ENCODE measurements around the gene RAB11FIP4.
A peak's percentile ranks its signal among the peaks of the same experiment; 100 is the strongest.

RAB11FIP4 gene

DNA sequence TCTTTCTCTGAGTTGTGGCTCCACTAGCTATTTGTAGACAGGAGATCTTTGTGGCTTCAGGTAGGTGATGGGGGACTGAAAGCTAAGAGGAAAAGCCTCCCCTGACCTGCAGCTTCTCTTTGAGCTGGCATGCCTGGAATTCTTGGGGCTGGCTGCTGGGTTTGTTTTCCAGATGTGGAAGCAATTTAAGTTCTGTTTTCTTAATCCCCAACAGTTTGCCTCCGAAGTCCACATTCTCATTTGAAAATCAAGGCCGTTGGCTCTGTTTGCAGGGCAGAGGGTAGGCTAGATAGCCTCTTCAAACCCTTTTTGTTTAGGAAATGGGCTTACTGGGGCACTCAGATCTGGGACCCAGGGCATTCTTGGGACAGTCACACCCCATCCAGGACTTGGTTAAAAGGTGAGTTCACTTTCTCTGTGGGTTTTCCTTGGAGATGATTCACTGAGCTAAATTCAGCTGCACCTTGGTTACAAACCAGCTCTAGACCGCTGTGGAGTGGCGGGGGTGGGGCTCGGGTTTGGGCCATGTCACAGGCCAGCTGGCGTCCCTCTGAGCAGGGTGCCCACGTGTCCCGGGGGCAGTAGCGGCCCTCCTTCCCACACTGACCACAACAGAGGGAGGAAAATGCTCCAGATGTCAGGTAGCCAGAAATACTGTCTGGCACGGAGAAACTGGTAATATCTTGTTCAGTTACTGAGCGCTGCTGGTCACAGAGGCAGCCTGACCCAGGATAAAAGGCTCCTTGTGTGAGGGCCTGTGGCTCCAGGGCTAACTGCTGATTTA lies 108.5 kb downstream of the RAB11FIP4 start:
- Histone ChIP-seq H3K27me3 (ENCODE audit: low read depth, low read length) (no peaks in the 10 kb centered on the region), H3K36me3 (ENCODE audit: control insufficient read depth in 1 of 2, insufficient read depth in 2 of 2, low read length in 2 of 2) (no peaks in the 10 kb centered on the region), H3K27ac (ENCODE audit: low read length) (no peak overlapping the region), H3K4me3 (ENCODE audit: low read depth in 1 of 2, low read length in 2 of 2) (no peak overlapping the region), H3K4me1 (ENCODE audit: control insufficient read depth in 1 of 2, insufficient read depth in 2 of 2, low read length in 2 of 2) (peaks cover under 1 to 4% of the 10 kb centered on the region in 2 donors), H3K9me3 (ENCODE audit: control insufficient read depth in 1 of 2, low read length in 2 of 2) (no peaks in the 10 kb centered on the region)

DNA sequence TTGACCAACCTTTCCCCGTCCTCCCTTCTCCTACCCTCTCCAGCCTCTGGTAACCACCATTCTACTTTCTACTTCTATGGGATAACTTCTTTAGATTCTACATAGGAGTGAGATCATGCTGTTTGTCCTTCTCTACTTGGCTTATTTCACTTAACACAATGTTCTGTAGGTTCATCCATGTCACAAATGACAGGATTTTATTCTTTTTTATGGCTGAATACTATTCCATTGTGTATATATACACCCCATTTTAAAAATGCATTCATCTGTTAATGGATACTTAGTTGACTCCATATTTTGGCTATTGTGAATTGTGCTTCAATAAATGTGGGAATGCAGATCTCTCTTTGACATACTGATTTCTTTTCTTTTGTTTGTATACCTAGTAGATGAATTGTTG lies 115.0 kb downstream of the RAB11FIP4 start:
- H3K27me3 ChIP-seq (ENCODE audit: low read depth, low read length), result no peaks in the 10 kb centered on the region
- no peak overlapping the region for H3K4me3 ChIP-seq (ENCODE audit: low read depth in 1 of 2, low read length in 2 of 2)
- no peak overlapping the region for H3K27ac ChIP-seq (ENCODE audit: low read length)
- H3K36me3 ChIP-seq (ENCODE audit: control insufficient read depth in 1 of 2, insufficient read depth in 2 of 2, low read length in 2 of 2), result no peaks in the 10 kb centered on the region
- H3K4me1 ChIP-seq (ENCODE audit: control insufficient read depth in 1 of 2, insufficient read depth in 2 of 2, low read length in 2 of 2), result peaks cover 0 to 5% of the 10 kb centered on the region in 2 donors
- H3K9me3 ChIP-seq (ENCODE audit: control insufficient read depth in 1 of 2, low read length in 2 of 2), result no peaks in the 10 kb centered on the region

DNA sequence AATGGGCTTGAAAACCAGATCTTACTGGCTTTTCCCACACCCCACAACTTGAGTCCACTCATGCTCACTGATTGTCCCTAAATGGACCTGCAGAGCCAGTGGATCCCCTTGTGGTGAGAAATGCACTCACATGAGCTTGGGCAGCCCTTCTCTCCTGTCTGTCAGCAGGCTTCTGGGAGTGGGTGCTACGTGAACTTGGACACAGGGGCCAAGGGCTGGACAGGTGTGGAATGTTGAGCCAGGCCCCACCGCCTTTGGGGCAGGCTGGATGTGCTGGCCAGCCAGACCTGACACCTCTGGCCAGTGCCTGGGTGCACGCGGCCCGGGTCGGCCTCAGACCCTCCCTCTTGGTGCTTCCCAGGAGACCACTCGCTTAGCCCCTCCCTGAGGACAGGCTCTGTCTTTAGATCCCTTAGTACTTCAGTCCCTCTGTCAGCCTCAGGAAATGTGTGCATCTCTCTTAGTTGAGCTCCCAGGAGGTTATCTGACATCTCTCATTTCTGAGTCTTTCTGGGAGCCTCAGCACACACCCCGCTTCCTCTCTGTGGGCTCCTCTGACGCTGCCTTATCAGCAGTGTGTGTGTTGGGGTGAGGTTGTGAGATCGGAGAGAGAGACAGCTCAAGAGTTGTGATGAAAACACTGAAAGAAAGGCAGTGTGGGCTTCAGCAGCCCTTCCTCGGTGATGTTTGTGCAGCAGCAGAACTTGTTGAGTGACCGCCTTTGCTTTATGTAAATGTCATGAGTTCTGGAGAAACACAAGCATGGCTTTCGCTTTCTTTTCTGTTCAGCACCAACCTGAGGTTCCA lies 117.0 kb downstream of the RAB11FIP4 start:
- Histone ChIP-seq H3K9me3 (ENCODE audit: control insufficient read depth in 1 of 2, low read length in 2 of 2) (no peaks in the 10 kb centered on the region), H3K36me3 (ENCODE audit: control insufficient read depth in 1 of 2, insufficient read depth in 2 of 2, low read length in 2 of 2) (no peaks in the 10 kb centered on the region), H3K4me3 (ENCODE audit: low read depth in 1 of 2, low read length in 2 of 2) (peak overlapping the region in 1 of 2 donors; percentile 30), H3K4me1 (ENCODE audit: control insufficient read depth in 1 of 2, insufficient read depth in 2 of 2, low read length in 2 of 2) (peaks cover 0 to 5% of the 10 kb centered on the region in 2 donors), H3K27ac (ENCODE audit: low read length) (peak overlapping the region; percentile 31), H3K27me3 (ENCODE audit: low read depth, low read length) (no peaks in the 10 kb centered on the region)

DNA sequence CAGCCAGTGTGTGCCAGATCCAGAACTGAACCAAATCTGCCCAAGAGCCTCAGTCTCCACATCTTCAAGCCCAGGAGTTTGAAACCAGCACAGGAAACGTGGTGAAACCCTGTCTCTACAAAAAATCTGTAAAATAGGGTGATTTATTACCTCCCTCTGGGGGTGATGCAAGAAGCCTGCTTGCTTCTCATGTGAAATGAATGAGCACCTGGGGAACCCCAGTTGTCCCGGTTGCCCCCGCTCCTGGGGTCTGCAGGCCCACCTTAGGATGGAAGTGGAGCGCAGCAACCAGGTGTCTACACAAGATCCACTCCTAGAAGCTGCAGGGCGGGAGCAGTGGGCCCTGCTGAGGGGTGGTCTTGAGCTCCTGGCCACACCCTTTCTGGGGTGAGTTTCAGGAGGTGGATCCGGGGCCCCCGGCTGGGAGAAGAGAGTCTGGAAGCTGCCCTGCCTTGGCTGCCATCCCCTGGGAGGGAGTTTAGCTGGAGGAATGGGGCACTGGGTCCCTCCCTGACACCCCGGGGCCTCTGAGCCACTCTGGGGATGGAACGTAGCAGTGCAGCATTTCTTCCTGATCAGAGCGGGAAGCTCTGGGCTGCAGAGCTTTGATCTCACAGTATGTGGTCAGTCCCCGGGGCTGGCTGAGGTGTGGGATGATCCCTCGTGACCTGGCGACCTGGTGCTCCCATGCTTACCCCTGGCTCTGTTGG lies 117.8 kb downstream of the RAB11FIP4 start:
- H3K4me1 ChIP-seq (ENCODE audit: control insufficient read depth in 1 of 2, insufficient read depth in 2 of 2, low read length in 2 of 2), result peaks cover 0 to 5% of the 10 kb centered on the region in 2 donors
- H3K27ac ChIP-seq (ENCODE audit: low read length), result peak overlapping the region; percentile 31
- peak overlapping the region in 1 of 2 donors; percentile 30 for H3K4me3 ChIP-seq (ENCODE audit: low read depth in 1 of 2, low read length in 2 of 2)
- no peaks in the 10 kb centered on the region for H3K27me3 ChIP-seq (ENCODE audit: low read depth, low read length)
- H3K9me3 ChIP-seq (ENCODE audit: control insufficient read depth in 1 of 2, low read length in 2 of 2), result no peaks in the 10 kb centered on the region
- no peaks in the 10 kb centered on the region for H3K36me3 ChIP-seq (ENCODE audit: control insufficient read depth in 1 of 2, insufficient read depth in 2 of 2, low read length in 2 of 2)

DNA sequence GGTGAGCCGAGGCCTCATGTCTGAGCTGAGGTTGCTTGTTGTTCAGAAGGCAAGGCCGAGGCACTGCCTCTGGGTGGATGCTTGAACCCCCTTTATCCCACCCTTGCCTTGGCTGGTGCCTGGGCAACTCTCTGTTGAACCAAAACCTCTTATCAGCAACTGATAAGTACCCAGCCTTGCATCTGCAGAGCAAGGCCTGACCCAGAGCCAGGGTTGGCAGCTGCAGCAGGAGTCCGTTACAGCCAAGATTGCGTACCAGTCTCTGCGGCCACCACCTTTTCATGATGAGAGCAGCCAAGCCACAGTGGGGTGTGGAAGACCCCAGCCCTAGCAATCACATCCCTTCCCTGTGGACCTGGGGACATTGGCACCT lies 118.3 kb downstream of the RAB11FIP4 start:
- Histone ChIP-seq H3K4me1 (ENCODE audit: control insufficient read depth in 1 of 2, insufficient read depth in 2 of 2, low read length in 2 of 2) (peaks cover 0 to 5% of the 10 kb centered on the region in 2 donors), H3K27ac (ENCODE audit: low read length) (no peak overlapping the region), H3K36me3 (ENCODE audit: control insufficient read depth in 1 of 2, insufficient read depth in 2 of 2, low read length in 2 of 2) (no peaks in the 10 kb centered on the region), H3K4me3 (ENCODE audit: low read depth in 1 of 2, low read length in 2 of 2) (no peak overlapping the region), H3K27me3 (ENCODE audit: low read depth, low read length) (no peaks in the 10 kb centered on the region), H3K9me3 (ENCODE audit: control insufficient read depth in 1 of 2, low read length in 2 of 2) (no peaks in the 10 kb centered on the region)

DNA sequence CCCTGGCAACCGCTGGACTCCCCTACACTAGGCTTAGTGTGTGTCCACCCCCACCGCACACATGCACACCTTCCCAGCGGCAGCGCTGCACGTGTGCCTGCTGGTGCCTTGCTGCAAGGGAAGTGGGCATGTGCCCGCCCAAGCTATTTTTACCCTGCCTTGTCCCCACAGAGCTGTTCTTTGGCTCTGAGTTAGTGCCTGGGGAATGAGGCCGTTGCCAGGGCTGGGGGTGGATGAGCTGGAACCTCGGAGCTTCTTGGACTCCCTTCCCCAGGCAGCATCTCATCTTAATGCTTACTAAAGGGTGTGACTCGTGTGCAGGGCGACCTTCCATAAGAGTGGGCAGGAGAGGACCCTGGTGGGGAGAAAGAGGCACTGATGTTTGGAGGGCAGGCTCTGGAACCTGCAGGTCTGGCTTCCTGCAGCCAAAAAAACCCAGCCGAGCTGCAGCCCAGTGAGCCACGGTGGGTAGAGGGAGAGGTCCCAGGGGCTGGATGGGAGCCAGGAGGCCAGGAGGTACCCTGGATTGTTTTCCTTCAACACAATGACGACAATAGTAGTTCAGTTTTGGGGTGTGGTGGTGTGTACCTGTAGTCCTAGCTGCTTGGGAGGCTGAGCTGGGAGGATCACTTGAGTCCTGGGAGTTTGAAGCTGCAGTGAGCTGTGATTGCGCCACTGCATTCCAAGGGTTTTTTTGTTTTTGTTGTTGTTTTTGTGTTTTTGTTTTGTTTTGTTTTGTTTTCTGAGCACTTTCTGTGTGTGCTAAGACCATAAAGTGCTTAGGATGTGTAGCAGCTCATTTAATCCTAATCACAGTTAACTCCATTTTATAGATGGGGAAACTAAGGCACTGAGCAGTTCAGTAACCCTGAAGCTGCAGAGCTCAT lies 119.1 kb downstream of the RAB11FIP4 start:
- no peaks in the 10 kb centered on the region for H3K36me3 ChIP-seq (ENCODE audit: control insufficient read depth in 1 of 2, insufficient read depth in 2 of 2, low read length in 2 of 2)
- H3K4me1 ChIP-seq (ENCODE audit: control insufficient read depth in 1 of 2, insufficient read depth in 2 of 2, low read length in 2 of 2), result peaks cover 0 to 5% of the 10 kb centered on the region in 2 donors
- H3K27me3 ChIP-seq (ENCODE audit: low read depth, low read length), result no peaks in the 10 kb centered on the region
- H3K4me3 ChIP-seq (ENCODE audit: low read depth in 1 of 2, low read length in 2 of 2), result no peak overlapping the region
- no peak overlapping the region for H3K27ac ChIP-seq (ENCODE audit: low read length)
- no peaks in the 10 kb centered on the region for H3K9me3 ChIP-seq (ENCODE audit: control insufficient read depth in 1 of 2, low read length in 2 of 2)

DNA sequence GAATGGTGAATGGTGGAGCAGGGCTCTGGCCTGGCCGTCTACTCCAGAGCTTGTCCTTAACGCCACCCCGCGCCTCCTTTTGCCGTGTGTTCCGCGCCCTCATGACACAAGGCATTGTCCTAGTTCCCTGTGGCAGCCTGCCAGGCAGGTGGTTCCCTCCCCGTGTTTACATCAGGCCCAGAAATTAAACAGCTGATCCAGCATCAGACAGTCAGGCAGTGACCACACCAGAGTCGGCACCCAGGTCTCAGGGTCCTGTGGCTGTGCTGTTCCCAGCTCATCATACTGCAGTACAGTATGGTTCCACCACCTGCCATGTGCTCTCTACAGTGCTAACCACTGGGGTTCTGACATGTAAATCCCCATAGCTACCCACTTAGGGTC lies 119.7 kb downstream of the RAB11FIP4 start:
- Histone ChIP-seq H3K27ac (ENCODE audit: low read length) (no peak overlapping the region), H3K4me1 (ENCODE audit: control insufficient read depth in 1 of 2, insufficient read depth in 2 of 2, low read length in 2 of 2) (peaks cover 0 to 5% of the 10 kb centered on the region in 2 donors), H3K27me3 (ENCODE audit: low read depth, low read length) (no peaks in the 10 kb centered on the region), H3K4me3 (ENCODE audit: low read depth in 1 of 2, low read length in 2 of 2) (no peak overlapping the region), H3K9me3 (ENCODE audit: control insufficient read depth in 1 of 2, low read length in 2 of 2) (no peaks in the 10 kb centered on the region), H3K36me3 (ENCODE audit: control insufficient read depth in 1 of 2, insufficient read depth in 2 of 2, low read length in 2 of 2) (no peaks in the 10 kb centered on the region)

DNA sequence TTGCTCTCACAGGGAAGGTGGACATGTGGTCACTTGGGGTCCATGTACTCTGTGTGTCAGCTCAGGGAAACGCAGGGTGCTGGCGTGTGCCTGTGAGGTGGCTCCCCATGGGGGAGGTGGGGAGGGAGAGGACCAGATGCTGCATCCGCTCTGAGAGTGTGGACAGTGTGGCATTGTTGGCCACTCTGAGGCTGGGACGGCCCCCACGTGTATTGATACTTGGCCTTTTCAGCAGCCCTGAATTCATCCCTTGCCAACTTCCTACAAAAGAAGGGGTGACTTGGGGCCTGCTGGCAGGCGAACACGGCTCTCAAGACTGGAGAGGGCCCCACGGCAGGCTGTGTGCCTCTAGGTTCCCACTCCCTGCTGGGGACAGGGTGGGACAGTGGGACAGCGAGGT lies 120.1 kb downstream of the RAB11FIP4 start:
- Histone ChIP-seq H3K9me3 (ENCODE audit: control insufficient read depth in 1 of 2, low read length in 2 of 2) (no peaks in the 10 kb centered on the region), H3K36me3 (ENCODE audit: control insufficient read depth in 1 of 2, insufficient read depth in 2 of 2, low read length in 2 of 2) (no peaks in the 10 kb centered on the region), H3K4me1 (ENCODE audit: control insufficient read depth in 1 of 2, insufficient read depth in 2 of 2, low read length in 2 of 2) (peaks cover 0 to 5% of the 10 kb centered on the region in 2 donors), H3K4me3 (ENCODE audit: low read depth in 1 of 2, low read length in 2 of 2) (no peak overlapping the region), H3K27me3 (ENCODE audit: low read depth, low read length) (no peaks in the 10 kb centered on the region), H3K27ac (ENCODE audit: low read length) (no peak overlapping the region)

DNA sequence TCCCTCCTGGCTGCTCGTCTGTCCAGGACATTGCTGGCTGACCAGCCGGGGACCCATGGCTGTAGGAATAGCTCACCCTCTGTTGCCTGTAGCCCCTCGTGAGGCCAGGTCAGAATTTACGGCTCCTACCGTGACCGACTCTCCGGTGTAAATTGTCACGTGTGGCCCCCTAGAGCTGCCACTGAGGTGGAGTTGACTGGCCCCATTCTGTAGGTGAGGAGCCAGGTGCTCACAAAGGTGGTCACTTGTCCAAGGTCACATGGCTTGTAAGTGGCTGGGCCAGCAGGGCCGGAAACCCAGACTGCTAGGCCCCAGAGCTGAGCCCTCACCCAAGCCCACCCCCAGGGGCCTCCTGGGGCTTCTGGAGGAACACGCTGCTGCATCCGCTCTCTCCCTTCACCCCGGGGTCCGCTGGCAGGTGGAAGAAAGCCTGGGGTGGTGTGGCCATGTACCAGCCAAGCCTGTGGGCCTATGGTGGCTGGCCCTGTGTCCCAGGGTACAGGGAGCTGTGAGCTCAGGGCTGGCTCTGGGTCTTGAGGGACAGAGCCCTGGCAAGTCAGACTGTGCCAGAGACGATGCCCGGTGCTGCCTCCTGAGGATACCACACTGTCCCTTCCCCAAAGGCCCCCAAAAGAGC lies 120.7 kb downstream of the RAB11FIP4 start:
- Histone ChIP-seq H3K27ac (ENCODE audit: low read length) (no peak overlapping the region), H3K27me3 (ENCODE audit: low read depth, low read length) (no peaks in the 10 kb centered on the region), H3K9me3 (ENCODE audit: control insufficient read depth in 1 of 2, low read length in 2 of 2) (no peaks in the 10 kb centered on the region), H3K4me1 (ENCODE audit: control insufficient read depth in 1 of 2, insufficient read depth in 2 of 2, low read length in 2 of 2) (peaks cover 0 to 5% of the 10 kb centered on the region in 2 donors), H3K4me3 (ENCODE audit: low read depth in 1 of 2, low read length in 2 of 2) (no peak overlapping the region), H3K36me3 (ENCODE audit: control insufficient read depth in 1 of 2, insufficient read depth in 2 of 2, low read length in 2 of 2) (no peaks in the 10 kb centered on the region)

DNA sequence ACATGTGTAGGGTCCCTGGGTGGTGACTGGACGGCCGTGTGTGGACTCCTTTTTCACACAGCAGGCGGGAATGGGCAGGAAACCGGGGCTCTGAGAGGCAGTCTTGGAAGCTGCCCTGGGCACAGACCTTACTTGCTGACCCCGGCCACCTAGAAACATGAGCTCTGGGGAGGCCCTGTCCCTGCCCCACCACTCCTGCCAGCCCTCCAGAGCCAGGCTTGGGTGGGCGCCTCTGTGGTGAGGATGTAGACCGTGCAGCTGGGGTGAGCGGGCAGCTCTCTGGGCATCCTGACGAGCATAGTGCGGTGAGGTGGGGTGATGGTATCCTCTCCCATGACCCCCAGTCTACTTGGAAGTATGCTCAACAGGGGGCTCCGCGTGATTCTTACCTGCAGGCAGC lies 121.3 kb downstream of the RAB11FIP4 start:
- Histone ChIP-seq H3K4me3 (ENCODE audit: low read depth in 1 of 2, low read length in 2 of 2) (no peak overlapping the region), H3K9me3 (ENCODE audit: control insufficient read depth in 1 of 2, low read length in 2 of 2) (no peaks in the 10 kb centered on the region), H3K4me1 (ENCODE audit: control insufficient read depth in 1 of 2, insufficient read depth in 2 of 2, low read length in 2 of 2) (peaks cover 0 to 5% of the 10 kb centered on the region in 2 donors), H3K36me3 (ENCODE audit: control insufficient read depth in 1 of 2, insufficient read depth in 2 of 2, low read length in 2 of 2) (no peaks in the 10 kb centered on the region), H3K27me3 (ENCODE audit: low read depth, low read length) (no peaks in the 10 kb centered on the region), H3K27ac (ENCODE audit: low read length) (no peak overlapping the region)
